NOMO-1 treated with dmso at 0.1 percent for 144 hours (cell line): ENCODE data around the gene ENPP3.

ENCODE experiments used
- DNase-seq: peaks from one replicate; lab custom pipeline; 2025; ENCODE audit not compliant: unreplicated experiment; lab: John Stamatoyannopoulos, UW

Gene ENPP3

GRCh38 chr6:131762984-131763383, 125.9 kb downstream of the ENPP3 start:
- no peak for DNase-seq

- DNase-seq, result no peak
Measured at GRCh38 chr6:131763749-131764148, 126.6 kb downstream of the ENPP3 start.

- DNase-seq, result no peak
Measured at GRCh38 chr6:131764350-131764749, 127.2 kb downstream of the ENPP3 start.

DNA sequence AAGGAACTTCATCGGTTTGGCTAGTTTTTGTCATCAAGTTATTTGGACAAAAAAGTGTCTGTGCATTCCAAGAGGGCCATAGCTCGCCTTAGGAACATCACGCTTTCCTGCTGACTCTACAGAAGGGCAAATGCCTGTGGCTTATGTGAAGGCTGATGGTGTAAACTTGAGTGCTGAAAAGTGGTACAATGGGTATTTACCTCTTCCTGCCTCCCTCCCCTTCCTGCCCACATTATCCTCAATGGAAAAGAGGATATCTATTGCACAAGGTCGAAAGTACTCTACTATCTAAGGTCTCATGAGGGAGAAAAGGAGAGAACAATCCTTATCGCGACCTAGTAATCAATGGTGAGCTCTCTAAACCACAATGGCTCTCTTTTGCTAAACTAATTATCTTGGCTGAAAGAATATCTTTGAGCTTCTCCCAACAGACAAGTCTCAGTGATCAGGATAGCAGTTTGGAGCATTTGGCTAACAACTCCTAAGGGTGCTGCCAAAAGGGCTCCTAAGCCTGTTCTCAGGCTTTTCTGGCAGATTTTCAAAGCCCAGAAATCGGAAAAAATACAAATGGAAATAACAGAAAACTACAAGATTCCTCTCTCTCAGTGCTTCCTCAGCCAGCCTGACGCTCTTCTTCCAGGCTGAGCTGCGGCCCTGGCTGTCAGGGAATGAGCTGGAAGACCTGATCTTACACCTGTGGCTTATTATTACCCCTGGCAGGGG, 128.1 kb downstream of the ENPP3 start:
- no peak for DNase-seq

GRCh38 chr6:131765804-131766135, 128.7 kb downstream of the ENPP3 start:
- DNase-seq, result no peak

DNA sequence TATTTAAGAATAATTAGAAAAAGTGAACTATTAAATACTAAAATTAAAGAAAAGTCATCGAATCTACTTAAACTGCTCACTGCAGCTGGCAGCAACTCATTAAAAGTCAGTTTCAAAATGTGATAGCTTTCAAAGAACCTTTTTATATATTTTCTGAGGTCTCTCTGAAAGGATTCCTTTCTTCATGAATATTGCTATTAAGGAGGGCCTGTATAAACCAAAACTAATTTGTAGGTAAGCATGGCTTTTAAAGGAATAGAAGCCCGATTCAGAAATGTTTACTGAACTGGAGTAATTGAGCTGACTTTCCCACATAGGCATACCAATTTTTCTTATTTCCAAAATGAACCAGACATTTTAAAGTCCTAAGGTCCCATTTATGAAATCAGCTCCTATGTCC, 129.5 kb downstream of the ENPP3 start:
- no peak for DNase-seq

GRCh38 chr6:131768964-131769363, 131.9 kb downstream of the ENPP3 start:
- DNase-seq, result no peak

- no peak for DNase-seq
Measured at GRCh38 chr6:131769385-131770141, 132.5 kb downstream of the ENPP3 start.

DNA sequence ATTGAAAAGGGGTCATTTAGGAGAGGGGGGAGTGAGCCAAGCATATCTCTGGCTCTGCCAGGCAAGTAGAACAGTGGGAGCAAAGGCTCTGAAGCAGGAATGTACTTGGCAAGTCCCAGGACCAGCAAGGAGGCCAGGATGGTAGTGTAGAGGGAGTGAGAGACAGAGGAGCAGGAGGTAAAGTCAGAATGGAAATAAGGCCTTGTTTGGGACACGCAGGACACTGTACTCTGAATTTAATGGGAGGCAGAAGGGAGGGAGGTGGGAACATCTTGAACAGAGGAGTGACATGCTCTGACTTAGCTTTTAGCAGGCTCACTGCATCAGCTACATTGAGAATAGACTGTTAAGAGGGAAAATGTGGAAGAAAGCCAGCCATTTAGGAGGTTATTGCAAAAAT, 133.7 kb downstream of the ENPP3 start:
- DNase-seq, result no peak

- no peak for DNase-seq
Measured at GRCh38 chr6:131773284-131773950, 136.3 kb downstream of the ENPP3 start.

DNA sequence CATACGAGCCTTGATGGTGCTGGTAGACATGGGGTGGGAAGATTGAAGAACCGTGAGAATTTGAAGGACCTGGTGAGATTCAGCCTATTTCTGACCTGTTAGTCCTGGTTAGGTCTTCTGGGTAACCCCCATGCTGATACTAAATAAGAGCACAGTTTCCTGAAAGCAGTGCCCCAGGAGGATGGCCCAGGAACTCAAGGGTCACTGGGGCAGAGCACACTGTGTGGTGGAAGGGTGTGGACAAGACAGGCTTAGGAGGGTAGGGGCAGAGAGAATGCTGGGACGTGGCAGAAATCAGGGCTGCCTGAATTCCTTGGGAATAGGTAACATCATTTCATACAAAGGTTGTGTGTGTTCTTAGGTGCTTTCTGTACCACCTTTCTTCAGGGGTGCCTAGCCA, 138.8 kb downstream of the ENPP3 start:
- no peak for DNase-seq

GRCh38 chr6:131776985-131777384, 139.9 kb downstream of the ENPP3 start:
- no peak for DNase-seq

GRCh38 chr6:131778169-131778568, 141.1 kb downstream of the ENPP3 start:
- DNase-seq, result no peak

GRCh38 chr6:131779304-131779703, 142.2 kb downstream of the ENPP3 start:
- no peak for DNase-seq

GRCh38 chr6:131780600-131780999, 143.5 kb downstream of the ENPP3 start:
- DNase-seq, result no peak

- DNase-seq, result no peak
Measured at GRCh38 chr6:131781687-131782086, 144.6 kb downstream of the ENPP3 start.

DNA sequence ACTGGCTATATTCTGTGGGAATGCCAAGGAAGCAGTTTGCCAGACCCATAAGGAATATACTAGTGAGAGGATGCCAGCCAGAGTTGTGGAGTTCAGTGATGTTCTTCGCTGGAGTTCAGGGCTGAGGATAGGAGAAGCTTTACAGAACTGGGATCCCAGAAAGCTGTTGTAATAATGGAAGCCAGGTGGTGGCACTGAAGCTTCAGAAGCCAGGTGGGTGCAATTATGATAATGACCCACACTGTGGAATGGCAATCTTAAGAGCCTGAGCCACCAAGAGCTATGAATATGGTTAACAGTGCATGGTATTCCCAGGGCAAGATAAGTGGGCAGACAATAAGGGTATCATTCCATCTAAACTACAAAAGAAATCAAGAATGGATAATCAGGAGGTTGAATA, 145.7 kb downstream of the ENPP3 start:
- no peak for DNase-seq

DNA sequence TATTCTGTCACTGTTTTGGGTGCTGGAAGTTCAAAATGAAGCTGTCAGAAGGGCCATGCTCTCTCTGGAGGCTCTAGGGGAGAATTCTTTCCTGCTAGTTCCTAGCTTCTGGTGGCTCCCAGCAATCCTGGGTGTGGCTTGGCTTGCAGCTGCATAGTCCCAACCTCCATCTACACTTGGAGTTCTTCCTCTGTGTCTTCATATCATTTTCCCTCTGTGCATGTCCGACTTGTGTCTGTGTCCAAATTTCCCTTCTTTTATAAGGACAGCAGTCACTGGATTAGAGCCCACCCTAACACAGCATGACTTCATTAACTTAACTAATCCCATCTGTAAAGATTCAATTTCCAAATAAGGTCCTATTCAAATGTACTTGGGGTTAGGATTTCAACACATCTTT, 147.5 kb downstream of the ENPP3 start:
- no peak for DNase-seq

DNA sequence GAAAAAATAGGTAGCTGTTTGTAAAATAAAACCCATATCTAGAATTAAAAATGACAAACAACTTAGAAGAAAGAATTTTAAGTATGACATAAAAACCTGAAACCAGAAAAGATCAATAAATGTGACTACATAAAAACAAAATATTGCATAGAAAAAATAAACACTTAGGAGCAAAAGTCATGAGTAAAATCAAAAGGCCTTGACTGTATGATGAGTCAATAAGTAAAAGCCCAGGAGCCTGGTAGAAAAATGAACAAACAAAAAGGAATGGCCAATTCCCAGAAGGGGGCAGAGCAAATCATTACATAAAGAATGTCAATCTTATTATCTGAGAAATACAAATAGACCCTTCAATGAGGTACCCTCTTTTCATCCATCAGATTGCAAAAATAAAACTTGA, 150.0 kb downstream of the ENPP3 start:
- no peak for DNase-seq

- no peak for DNase-seq
Measured at GRCh38 chr6:131787766-131788712, 150.9 kb downstream of the ENPP3 start.

- DNase-seq, result no peak
Measured at GRCh38 chr6:131789219-131789618, 152.1 kb downstream of the ENPP3 start.
